Measurements from ENCODE around the gene FGF18. TPM values are rescaled to one million over a fixed set of nuclear protein-coding genes. Genes with fewer than 3 reads are reported as not detected.

Gene FGF18
- polyA plus RNA-seq, 1 experiment = not detected

DNA sequence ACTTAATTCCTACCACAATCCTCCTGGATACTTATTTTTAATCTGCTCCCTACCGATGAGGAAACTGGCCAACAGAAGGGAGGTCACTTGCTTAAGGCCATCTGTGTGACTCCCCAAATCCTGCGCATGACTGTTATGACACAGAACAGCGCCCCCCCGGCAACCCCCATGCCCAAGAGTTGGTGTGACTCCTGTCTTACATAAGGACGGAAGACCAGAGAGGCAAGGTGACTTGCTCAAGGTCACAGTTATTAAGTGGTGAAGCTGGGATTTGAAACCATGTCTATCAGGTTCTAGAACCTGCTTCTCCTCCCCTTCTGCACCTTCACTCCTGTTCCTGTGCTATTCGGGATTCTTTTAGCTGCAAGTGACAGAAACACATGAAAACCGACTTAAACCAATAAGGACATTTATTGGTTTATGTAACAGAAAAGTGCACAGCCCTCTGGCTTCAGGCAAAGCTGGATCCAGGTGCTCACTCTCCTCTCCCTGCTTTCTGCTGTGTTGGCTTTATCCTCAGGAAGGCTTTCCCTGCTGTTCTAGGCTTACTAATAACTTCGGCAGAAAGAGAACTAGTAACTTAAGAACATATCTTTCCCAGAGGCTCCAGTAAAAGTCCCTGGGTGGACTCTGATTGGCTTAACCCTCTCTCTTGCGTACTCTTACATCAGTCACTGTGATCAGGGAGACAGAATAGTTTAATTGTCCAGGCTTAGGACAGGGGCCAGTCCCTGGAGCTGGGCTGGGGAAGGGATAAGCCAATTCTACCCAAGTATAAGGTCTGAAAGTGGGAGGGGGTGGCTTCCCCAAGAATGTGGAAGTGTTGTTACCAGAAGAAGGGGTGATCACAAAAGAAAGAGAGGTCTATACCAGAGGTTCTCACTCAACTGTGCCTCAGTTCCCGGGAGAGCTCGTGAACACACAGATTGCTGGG, 43.7 kb downstream of the FGF18 start:
- DNase-seq (ENCODE audit: low read depth) = no peak
- POLR2A ChIA-PET = no interaction called here

DNA sequence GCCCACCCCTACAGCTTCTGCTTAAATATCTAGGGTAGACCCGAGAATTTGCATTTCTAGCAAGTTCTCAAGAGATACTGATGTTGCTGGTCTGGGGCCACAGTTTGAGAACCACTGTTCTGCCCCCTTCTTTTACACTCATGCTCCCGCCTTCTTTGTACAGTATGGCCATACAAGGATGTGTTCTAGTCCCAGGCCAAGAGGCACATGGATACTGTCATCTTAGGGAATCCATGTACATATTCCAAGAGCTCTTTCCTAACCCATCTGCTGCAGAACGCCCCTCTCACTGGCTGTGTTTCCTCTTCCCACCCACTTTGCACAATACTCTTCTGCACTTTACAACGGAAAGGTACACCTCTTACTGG, 44.4 kb downstream of the FGF18 start:
- peaks cover 8% of the 10 kb centered on the region for H3K27me3 ChIP-seq (ENCODE audit: control insufficient read depth, insufficient read depth, low read length)
- CTCF ChIA-PET = interaction anchor here (0.9 to 1.7 kb wide), 3 partner anchors 9 to 46 kb away, joined by 3 to 4 read pairs (median 3); no protein-coding TSS in a partner anchor
- POLR2A ChIA-PET = no interaction called here
- DNase-seq (ENCODE audit: low read depth) = no peak
- TF ChIP-seq, protein P1, sequence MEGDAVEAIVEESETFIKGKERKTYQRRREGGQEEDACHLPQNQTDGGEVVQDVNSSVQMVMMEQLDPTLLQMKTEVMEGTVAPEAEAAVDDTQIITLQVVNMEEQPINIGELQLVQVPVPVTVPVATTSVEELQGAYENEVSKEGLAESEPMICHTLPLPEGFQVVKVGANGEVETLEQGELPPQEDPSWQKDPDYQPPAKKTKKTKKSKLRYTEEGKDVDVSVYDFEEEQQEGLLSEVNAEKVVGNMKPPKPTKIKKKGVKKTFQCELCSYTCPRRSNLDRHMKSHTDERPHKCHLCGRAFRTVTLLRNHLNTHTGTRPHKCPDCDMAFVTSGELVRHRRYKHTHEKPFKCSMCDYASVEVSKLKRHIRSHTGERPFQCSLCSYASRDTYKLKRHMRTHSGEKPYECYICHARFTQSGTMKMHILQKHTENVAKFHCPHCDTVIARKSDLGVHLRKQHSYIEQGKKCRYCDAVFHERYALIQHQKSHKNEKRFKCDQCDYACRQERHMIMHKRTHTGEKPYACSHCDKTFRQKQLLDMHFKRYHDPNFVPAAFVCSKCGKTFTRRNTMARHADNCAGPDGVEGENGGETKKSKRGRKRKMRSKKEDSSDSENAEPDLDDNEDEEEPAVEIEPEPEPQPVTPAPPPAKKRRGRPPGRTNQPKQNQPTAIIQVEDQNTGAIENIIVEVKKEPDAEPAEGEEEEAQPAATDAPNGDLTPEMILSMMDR (IDR thresholded peaks at IDR 0.05; ENCODE audit: insufficient read depth, low read depth, low read length) = no peak
- H3K36me3 ChIP-seq (ENCODE audit: control insufficient read depth, insufficient read depth, low read length) = no peaks in the 10 kb centered on the region
- H3K4me3 ChIP-seq (ENCODE audit: low read depth, low read length) = no peak overlapping the region

More for the DNA sequence above, 43.7 kb downstream of the FGF18 start:
- Histone ChIP-seq H3K36me3 (ENCODE audit: control insufficient read depth, insufficient read depth, low read length) (no peaks in the 10 kb centered on the region), H3K4me3 (ENCODE audit: low read depth, low read length) (no peak overlapping the region), H3K27me3 (ENCODE audit: control insufficient read depth, insufficient read depth, low read length) (peaks cover 8% of the 10 kb centered on the region)
- CTCF ChIA-PET = interaction anchor here (0.9 to 1.7 kb wide), 4 partner anchors 8 to 45 kb away, joined by 3 to 4 read pairs (median 3); no protein-coding TSS in a partner anchor
- TF ChIP-seq, protein P1 (IDR thresholded peaks at IDR 0.05; ENCODE audit: insufficient read depth, low read depth, low read length) = no peak

DNA sequence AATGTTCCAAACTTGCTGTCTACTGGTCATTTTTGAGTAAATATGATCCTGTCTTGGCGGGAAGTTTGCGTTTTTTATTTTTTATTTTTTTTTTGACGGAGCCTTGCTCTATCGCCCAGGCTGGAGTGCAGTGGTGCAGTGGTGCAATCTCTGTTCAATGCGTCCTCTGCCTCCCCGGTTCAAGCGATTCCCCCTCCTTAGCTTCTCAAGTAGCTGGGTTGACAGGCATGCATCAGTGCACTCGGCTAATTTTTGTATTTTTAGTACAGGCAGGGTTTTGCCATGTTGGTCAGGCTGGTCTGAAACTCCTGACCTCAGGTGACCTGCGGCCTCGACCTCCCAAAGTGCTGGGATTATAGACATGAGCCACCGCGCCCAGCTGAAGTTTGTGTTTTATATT, 45.4 kb downstream of the FGF18 start:
- TF ChIP-seq, protein P1 (IDR thresholded peaks at IDR 0.05; ENCODE audit: insufficient read depth, low read depth, low read length) = no peak
- H3K4me3 ChIP-seq (ENCODE audit: low read depth, low read length) = no peak overlapping the region
- H3K36me3 ChIP-seq (ENCODE audit: control insufficient read depth, insufficient read depth, low read length) = no peaks in the 10 kb centered on the region
- peaks cover 8% of the 10 kb centered on the region for H3K27me3 ChIP-seq (ENCODE audit: control insufficient read depth, insufficient read depth, low read length)
- ChIA-PET POLR2A (no interaction called here), CTCF (no interaction called here)
- DNase-seq (ENCODE audit: low read depth) = no peak

DNA sequence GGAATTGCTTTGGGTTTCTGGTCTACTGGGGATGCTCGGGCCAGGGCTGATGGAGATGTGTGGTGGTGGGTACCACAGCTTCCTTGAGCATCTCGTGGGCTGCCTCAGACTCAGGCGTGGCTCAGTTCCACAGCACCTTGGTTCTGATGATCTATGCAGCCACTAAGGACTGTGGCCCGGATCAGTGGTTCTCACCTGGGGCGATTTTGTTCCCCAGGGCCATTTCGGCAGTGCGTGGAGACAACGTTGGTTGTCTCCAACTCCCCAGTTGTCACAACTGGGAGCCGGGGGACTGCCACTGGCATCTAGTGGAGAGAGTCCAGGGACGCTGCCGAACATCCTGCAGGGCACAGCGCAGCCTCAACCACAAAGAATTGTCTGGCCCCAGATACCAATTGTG, 47.7 kb downstream of the FGF18 start:
- H3K27me3 ChIP-seq (ENCODE audit: control insufficient read depth, insufficient read depth, low read length) = peaks cover 11% of the 10 kb centered on the region
- CTCF ChIA-PET = interaction anchor here (2.4 kb wide), 1 partner anchor 18 kb away, joined by 9 read pairs; no protein-coding TSS in a partner anchor
- no peaks in the 10 kb centered on the region for H3K36me3 ChIP-seq (ENCODE audit: control insufficient read depth, insufficient read depth, low read length)
- TF ChIP-seq, protein P1 (IDR thresholded peaks at IDR 0.05; ENCODE audit: insufficient read depth, low read depth, low read length) = no peak
- H3K4me3 ChIP-seq (ENCODE audit: low read depth, low read length) = no peak overlapping the region
- no peak for DNase-seq (ENCODE audit: low read depth)
- POLR2A ChIA-PET = no interaction called here

DNA sequence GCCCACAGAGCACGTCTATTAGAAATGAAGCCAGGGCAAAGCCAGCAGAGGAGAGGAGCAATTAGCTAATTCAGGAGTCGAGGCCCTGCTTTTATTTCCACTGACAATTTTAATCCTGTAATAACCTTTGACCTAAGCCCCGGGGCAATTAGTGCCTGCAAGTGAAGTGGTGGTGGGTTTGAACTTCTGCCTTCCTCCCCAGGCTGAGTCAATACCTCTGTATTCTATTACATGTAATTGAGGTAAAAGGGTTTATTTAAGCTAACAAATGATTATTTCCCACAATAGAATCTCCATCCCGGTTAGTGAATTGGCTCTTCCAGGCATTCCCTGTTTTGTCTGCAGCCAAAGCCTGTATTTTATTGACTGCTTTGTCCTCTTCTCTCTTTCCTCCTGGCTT, 49.9 kb downstream of the FGF18 start:
- H3K27me3 ChIP-seq (ENCODE audit: control insufficient read depth, insufficient read depth, low read length) = peaks cover 8% of the 10 kb centered on the region
- POLR2A ChIA-PET = no interaction called here
- no peak for DNase-seq (ENCODE audit: low read depth)
- CTCF ChIA-PET = interaction anchor here (1.7 kb wide), 1 partner anchor 13 kb away, joined by 4 read pairs; no protein-coding TSS in a partner anchor
- no peak overlapping the region for H3K4me3 ChIP-seq (ENCODE audit: low read depth, low read length)
- TF ChIP-seq, protein P1 (IDR thresholded peaks at IDR 0.05; ENCODE audit: insufficient read depth, low read depth, low read length) = no peak
- no peaks in the 10 kb centered on the region for H3K36me3 ChIP-seq (ENCODE audit: control insufficient read depth, insufficient read depth, low read length)
